Measurements from ENCODE around the gene NT5C2.
"Not testable (repeated sequence)": the region's sequence is repeated elsewhere in the genome, so short reads cannot be mapped to it uniquely, and the experiment has no call there.

NT5C2 gene

DNA sequence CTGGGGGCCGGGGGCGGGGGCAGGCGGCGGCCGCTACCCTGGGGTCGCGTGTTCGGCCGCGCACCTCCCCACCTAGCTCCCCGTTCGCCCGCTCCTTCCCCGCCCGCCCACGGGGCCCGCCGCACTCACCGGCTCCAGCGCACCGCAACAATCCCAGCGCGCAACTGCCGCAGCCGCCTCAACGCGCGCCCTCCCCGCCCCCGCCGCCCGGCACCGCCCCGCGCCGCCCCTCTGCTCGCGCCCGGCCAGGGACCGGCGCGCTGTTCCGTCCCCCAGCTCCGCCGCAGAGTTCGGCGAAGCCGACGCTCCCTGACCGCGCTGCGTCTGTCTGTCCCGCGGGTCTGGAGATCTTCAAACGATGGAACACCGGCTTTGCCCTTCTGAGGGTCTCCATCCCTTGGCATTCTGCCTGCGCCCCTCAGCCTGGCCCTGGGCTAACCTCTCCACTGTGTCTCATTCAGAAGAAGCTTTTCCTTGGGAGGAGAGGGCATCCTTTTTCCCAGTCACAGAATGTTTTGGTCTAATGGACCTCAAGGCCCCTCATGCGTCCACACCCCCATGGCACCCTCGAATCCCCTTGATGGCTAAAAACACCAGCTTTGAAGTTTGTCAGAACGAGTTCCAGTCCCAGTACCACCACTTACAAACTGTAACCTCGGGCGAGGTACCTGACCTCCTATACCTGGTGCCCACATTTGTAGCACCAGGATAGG, at the start of gene NT5C2:
NT5C2 (minus strand) TSS at position 166 of the 713 bp plus-strand sequence. CDS start 18,314 bp downstream, outside the sequence.
- peak; percentile 71 for DNase-seq (ENCODE audit: low read depth, low spot score)

DNA sequence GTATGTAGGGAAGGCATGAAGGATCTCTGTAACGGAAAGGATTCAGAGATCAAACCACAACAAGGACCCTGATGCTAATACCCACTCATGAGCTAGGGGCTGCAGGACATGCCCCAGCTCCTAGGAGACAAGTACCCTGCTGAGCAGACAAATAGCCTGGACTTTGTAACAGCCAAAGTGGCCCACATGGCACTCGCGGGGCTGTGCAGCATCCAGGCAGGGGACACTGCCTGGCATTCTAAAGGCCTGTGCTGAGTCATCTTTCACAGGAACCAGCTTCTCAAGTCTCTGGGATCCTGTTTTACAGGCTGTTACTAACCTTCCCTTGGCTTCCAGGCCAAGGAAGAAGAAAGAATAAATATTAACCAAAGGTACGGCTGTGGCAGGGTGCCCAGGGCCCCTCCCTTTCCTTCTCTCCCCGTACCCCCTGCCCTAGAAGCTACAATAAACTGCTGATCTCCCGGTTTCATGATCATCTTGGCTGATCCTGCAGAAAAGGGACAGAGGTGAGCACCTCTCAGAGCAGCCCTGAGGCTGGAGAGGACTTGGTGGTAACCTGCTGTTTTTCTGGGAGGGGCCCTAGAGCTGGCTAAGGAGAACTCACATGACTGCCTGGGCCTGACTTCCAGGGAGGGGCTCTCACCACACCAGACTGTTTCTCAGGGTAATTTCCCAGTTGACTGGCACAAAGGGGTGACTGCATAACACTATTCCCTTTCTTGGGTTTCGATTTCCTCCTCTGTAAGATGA, 48.4 kb upstream of the NT5C2 start:
- peak; percentile 90 for DNase-seq (ENCODE audit: low read depth, low spot score)

DNA sequence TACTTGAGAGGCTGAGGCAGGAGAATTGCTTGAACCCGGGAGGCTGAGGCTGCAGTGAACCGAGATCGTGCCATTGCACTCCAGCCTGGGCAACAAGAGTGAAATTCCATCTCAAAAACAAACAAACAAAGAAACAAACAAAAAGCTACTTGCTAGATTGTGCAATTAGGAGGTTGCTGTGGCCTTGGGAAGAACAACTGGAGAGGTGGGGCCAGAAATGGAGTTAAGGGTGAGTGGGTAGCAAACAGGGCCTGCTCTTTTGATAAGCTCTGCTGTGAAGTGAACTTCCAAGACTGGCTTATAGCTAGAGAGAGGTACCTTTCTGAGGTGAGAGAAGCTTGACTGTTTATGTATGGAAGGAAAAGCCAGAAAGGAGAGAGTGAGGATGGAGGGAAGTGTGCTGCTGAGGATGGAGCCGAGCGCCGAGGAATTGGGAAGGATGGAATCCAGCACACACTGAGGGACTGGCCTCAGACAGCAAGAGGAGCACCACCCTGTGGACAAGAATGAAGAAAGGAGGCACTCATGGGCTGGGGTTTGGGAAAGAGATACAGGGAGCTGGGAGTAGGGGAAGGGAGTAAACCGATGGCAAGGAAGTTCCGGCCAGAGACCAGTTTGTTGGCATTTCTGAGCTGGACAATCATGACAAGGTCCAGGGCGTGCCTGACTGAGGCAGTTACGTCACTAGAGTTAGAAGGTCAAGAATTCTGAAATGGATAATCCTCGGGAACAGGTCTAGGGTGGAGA, 45.6 kb upstream of the NT5C2 start:
- peak; percentile 93 for DNase-seq (ENCODE audit: low read depth, low spot score)

DNA sequence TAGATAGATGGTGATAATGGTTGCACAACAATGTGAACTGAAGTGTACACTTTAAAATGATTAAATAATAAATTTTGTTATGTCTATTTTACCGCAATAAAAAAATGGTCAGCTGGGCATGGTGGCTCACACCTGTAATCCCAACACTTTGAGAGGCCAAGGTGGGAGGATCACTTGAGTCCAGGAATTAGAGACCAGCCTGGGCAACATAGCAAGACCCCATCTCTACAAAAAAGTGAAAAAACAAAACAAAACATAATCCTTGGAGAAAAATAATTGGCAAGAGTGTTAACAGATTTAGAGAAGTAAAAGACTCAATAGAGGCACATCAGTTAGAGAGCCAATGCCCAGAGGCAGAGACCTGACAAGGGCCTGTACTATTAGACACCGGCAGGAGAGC, 42.7 kb upstream of the NT5C2 start:
- no peak for DNase-seq (ENCODE audit: low read depth, low spot score)

DNA sequence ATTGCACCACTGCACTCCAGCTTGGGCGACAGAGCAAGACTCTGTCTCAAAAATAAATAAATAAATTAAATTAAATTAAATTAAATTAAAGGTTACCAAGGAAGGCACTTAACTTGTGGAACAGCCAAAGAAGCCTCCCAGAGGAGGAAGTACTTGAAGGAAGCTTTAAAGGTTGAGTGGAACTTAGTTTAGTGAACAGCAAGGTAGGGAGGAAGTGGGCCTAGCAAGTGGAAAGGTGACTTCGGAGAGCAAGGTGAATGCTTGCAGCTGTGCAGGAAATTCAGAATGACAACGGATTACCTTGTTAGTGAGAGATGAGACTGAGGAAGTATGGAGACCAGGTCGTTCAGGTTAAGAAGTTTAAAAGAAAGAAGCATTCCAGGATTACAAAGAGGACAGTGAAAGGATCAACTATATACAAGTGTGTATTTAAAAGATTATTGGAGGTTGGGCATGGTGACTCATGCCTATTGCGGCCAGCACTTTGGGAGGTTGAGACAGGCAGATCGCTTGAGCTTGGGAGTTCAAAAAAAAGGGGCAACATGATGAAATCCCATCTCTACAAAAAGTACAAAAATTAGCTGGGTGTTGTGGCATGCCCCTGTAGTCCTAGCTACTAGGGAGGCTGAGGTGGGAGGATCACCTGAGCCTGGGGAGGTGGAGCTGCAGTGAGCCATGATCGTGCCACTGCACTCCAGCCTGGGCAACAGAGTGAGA, 39.9 kb upstream of the NT5C2 start:
- no peak for DNase-seq (ENCODE audit: low read depth, low spot score)

DNA sequence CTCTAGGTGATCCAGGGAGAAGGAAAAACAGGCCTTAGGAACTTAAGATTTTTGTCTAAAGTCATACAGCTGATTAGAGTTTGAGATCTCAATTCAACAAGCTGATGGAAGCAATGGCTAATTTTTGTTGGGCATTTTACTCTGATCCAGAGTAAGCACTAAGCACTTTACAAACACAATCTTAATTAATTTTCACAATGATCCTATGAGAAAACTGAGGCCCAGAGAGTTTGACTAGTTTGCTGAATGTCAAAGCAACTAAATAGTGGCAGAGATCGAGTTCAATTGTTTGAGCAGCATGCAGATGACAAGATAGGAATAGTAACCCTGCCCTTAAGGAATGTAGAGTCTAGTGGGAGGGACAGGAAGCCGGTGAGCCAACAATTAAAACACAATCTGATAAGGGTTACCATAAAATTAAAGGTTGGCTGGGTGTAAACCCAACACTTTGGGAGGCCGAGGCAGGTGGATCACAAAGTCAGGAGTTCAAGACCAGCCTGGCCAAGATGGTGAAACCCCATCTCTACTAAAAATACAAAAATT, 39.1 kb upstream of the NT5C2 start:
- peak; percentile 68 for DNase-seq (ENCODE audit: low read depth, low spot score)

DNA sequence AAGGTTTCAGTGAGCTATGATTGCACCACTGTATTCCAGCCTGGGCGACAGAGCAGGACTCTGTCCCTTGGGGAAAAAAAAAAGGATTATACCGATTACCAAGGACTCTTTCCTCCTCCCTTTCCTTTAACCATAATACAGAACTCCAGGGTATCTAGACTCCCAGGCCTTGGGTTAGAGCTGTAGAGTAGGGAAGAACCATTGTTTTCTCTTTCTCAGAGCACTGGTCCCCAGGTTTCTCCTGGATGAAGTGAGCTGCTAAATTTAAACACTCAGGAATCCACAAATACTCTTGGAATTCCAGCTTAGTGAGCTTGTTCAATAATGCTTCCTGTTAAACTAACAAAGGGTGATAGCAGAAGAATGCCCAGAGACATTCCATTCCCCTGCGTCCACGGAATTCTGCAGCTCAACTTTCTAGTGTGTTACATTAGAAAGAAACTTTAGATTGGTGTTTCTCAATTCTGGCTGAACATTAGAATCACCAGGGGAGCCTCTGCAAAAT, 38.0 kb upstream of the NT5C2 start:
- DNase-seq (ENCODE audit: low read depth, low spot score) = peak; percentile 80

DNA sequence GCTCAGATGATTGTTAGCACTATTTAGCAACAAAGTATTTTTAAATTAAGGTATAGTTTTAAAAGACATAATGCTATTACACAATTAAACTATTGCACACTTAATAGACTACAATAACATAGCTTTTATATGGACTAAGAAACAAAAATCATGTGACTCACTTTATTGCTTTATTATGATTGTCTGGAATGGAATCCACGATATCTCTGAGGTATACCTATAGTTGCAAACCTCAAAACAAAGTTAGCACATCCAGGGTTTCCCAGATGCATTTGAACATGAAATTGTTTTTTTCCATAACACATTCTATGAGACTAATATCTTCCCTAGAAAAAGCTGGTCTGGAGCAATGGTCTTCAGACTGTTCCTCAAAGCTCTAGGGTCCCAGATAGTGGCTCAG, 34.3 kb upstream of the NT5C2 start:
- no peak for DNase-seq (ENCODE audit: low read depth, low spot score)

DNA sequence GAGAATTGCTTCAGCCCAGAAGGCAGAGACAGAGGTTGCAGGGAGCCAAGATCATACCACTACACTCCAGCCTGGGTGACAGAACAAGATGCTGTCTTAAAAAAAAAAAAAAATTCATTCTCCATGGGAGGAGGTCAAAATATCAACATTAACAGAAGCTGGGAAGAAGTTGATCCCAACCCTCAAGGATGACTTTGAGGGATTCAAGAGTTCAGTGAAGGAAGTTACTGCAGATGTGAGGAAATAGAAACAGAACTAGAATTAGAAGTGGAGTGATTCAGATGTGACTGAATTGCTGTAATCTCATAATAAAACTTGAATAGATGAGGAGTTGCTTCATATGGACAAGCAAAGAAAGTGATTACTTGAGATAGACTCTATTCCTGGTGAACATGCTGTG, 32.9 kb upstream of the NT5C2 start:
- DNase-seq (ENCODE audit: low read depth, low spot score) = no peak

DNA sequence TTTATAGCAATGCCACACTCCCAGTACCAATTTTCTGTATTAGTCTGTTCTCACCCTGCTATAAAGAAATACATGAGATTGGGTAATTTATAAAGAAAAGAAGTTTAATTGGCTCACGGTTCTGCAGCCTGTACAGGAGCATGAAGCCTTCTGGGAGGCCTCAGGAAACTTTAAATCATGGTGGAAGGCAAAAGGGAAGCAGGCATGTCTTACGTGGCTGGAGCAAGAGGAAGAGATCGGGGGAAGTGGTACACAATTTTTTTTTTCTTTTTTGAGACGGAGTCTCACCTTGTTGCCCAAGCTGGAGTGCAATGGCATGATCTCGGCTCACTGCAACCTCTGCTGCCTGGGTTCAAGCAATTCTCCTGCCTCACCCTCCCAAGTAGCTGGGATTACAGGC, 31.6 kb upstream of the NT5C2 start:
- not testable (repeated sequence) for DNase-seq (ENCODE audit: low read depth, low spot score)

DNA sequence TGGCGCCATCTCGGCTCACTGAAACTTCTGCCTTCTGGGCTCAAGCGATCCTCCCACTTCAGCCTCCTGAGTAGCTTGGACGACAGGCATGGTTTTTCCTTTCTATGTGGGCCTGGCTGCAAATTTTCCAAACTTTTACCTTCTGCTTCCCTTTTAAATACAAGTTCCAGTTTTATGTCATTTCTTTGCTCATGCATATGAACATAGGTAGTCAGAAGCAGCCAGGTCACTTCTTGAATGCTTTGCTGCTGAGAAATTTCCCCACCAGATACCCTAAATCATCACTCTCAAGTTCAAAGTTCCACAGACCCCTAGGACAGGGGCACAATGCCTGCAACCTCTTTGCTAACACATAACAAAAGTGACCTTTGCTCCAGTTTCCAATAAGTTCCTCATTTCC, 31.1 kb upstream of the NT5C2 start:
- no peak for DNase-seq (ENCODE audit: low read depth, low spot score)

DNA sequence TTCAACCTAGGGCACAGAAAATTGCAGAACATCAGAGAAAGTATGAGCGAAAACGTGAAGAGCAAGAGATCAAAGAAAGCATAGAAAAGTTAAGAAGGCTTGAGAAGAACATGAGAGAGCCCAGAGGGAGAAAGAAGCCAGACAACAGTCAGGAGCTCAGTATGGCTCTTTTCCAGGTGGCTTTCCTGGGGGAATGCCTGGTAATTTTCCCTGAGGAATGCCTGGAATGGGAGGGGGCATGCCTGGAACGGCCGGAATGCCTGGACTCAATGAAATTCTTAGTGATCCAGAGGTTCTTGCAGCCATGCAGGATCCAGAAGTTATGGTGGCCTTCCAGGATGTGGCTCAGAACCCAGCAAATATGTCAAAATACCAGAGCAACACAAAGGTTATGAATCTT, 23.3 kb upstream of the NT5C2 start:
- peak; percentile 83 for DNase-seq (ENCODE audit: low read depth, low spot score)

DNA sequence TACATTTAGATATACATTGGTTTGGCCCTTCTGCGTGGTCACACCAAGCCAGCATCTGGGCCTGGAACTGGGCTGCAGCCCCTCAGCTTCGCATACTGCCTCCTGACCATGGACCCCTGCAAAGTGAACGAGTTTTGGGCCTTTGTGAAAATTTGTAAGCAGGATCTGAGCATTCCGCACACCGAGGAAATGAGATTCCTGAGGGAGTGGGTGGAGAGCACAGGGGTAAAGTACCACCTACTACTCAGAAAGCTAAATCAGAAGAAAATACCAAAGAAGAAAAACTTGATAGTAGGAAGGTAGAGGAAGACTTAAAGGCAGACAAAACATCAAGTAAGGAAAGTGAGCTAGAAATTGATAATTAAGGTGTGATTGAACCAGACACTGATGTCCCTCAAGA, 22.5 kb upstream of the NT5C2 start:
- no peak for DNase-seq (ENCODE audit: low read depth, low spot score)

DNA sequence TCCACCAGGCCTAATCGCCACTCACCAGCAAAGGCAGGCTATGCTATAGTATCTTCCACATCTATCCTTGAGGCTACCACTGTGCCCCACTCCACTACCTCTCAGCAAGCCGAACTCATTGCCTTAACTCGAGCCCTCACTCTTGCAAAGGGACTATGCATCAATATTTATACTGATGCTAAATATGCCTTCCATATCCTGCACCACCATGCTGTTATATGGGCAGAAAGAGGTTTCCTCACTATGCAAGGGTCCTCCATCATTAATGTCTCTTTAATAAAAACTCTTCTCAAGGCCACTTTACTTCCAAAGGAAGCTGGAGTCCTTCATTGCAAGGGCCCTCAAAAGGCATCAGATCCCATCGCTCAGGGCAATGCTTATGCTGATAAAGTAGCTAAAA, 17.2 kb upstream of the NT5C2 start:
- DNase-seq (ENCODE audit: low read depth, low spot score) = not testable (repeated sequence)

DNA sequence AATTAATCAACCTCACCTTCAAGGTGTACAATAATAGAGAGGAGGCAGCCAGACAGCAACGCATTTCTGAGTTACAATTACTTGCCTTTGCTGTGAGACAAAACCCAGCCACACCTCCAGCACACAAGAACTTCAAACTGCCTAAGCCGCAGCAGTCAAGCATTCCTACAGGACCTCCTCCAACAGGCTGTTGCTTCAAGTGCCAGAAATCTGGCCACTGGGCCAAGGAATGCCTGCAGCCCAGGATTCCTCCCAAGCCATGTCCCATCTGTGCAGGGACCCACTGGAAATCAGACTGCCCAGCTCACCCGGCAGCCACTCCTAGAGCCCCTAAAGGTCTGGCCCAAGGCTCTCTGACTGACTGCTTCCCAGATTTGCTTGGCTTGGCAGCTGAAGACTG, 14.6 kb upstream of the NT5C2 start:
- DNase-seq (ENCODE audit: low read depth, low spot score) = peak; percentile 47

DNA sequence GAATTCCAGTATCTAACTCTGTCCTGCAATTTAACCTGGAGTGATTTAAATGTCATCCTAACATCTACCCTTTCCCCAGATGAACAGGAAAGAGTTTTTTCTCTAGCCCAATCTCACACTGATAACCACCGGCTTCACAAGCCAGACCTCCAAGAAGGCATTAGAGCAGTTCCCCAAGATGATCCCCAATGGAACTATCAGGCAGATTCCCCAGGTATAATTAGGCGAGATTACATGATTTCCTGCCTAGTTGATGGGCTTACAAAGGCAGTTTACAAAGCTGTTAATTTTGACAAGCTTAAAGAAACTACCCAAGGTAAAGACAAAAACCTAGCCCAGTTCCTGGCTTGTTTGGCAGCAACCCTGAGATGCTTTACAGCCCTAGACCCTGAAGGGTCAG, 14.1 kb upstream of the NT5C2 start:
- no peak for DNase-seq (ENCODE audit: low read depth, low spot score)

DNA sequence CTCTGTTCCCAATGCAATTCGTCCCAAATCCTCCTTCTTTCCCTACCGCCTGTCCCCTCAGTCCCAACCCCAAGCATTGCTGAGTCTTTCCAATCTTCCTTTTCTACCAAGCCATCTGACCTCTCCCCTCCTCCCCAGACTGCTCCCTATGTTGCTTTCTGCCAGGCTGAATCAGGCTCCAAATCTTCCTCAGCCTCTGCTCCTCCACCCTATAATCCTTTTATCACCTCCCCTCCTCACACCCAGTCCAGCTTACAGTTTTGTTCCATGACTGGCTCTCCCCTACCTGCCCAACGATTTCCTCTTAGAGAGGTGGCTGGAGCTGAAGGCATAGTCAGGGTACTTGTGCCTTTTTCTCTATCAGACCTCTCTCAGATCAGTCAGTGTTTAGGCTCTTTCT, 13.6 kb upstream of the NT5C2 start:
- DNase-seq (ENCODE audit: low read depth, low spot score) = not testable (repeated sequence)

DNA sequence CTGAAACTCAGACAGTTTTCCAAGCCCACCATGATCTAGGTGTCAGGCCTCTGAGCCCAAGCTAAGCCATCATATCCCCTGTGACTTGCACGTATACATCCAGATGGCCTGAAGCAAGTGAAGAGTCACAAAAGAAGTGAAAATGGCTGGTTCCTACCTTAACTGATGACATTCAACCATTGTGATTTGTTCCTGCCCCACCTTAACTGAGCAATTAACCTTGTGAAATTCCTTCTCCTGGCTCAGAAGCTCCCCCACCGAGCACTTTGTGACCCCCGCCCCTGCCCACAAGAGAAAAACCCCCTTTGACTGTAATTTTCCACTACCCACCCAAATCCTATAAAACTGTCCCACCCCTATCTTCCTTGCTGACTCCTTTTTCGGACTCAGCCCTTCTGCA, 12.3 kb upstream of the NT5C2 start:
- not testable (repeated sequence) for DNase-seq (ENCODE audit: low read depth, low spot score)

DNA sequence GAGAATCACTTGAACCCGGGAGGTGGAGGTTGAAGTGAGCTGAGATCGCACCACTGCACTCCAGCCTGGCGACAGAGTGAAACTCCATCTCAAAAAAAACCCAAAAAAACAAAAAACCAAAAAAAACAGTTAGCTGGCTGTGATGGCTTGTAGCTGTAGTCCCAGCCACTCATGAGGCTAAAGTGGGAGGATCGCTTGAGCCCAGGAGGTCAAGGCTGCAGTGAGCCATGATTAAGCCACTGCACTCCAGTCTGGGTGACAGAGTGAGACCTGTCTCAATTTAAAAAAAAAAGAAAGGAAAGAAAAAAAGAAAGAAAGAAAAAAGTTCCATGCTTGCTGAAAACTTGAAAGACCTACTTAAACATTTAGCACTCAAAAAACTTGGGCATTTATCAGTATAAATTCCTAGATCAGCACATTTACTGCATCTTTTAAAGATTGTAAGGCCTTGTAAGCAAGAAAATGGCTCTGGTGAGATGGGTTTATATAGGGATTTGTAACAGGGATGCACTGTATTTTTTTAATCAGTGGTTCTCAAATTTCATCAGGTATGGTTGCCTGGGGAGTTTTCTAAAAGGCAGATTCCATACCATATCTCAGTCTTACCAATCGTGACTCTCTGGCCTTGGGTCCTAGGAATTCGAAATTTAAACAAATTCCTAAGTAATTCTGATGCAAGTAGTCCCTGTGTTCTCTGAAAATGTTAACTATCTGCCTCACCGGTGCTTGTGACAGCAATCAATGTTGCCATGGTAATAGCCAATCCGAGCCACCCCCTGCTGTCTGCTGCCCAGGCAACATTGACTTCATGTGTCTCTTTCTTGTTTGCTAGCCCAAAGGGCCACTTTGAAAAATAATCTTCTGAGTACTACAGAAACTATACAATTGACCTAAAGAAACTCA, 11.5 kb upstream of the NT5C2 start:
- peak; percentile 78 for DNase-seq (ENCODE audit: low read depth, low spot score)

DNA sequence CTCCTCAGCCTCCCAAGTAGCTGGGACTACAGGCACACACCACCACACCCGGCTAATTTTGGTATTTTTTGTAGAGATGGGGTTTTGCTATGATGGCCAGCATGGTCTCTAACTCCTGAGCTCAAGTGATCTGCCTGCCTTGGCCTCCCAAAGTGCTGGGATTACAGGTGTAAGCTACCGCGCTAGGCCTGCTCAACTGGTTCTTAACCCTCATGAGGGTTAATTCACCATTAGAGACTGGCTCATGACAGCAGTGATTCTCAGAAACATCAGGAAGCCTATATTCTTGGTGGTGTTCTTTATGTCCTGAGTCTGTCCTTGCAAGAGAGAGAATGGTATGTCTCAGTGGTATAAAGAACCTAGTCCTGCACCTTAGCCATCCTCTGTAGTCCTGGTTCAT, 10.4 kb upstream of the NT5C2 start:
- no peak for DNase-seq (ENCODE audit: low read depth, low spot score)

Data from ELF-1 (cell line).